ENCODE data around the gene ALK.

Gene ALK

DNA sequence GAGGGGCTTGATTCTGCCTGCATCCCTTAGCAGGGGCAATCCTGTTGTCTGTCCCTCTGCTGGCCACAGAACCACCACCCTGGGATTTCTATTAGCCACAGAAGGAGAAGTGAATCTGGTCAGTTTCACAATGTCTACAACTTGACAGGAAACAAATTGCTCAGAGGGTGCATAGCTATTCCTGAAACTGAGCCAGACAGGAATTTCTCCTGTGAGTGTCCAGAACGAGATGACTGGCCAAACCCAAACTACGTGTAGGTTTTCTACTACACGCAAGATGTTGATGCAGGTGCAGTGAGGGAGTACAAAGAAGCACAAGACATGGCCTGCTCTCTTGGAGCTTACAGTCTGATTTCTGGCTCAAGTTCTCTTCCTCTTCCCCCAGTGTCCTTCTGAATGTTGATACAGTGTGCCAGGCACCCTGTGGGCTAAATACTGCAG is 604.3 kb downstream of the ALK start:
- no peak for DNase-seq (ENCODE audit: low read depth)

DNA sequence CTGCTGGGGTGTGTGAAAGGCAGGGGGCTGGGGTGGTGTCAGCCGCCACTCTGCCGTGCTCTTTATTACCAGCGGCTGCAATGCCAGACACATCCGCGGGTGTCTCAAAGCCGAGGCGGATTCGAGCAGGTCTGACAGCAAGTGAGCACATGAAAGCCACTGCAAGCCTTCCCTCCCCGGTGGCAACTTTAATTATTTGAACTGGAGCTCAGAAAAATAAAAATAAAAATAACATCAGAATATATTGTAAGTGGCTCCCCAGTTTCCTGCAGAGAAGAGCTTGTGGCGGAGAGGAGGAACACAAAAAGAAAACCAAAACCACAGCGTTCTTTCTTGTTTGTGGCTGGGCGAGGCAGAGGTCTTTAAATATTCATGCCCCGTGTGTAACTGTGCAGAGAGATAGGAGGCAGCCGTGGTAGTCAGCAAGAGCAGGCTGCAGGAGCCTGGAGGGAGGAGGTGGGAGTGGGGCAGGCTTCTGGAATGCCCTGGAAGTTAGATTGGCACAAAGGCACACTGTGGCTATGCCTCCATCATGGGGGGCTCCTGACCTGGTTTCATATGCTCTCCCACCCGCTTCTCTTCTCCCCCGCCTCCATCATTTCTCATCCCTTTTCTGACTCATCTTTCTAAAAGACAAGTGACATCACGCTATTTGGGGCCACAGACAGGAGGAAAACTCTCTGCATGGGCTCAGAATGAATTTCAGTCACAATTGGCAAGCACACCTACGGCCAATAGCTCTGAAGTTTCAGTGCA is 606.4 kb downstream of the ALK start:
- DNase-seq (ENCODE audit: low read depth): peak; percentile 5

DNA sequence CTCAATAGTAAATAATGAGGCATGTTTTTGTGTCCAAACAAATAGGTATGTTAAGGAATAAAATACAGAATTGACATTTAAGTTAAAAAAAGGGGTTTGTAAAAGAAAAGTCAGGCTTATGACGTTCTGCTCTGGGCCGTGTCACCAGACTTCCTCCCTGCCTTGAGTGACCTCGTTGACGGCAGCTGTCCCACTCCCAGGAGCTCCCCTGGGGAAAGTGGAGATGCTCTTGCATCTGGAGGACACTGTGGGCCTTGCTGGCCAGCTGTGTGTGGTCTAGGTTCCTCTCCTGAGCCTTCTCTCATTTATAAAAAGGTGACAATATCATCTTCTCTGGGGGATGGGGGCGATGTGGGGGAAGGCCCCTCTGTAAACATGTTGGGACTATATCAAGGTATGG is 609.9 kb downstream of the ALK start:
- no peak for DNase-seq (ENCODE audit: low read depth)

DNA sequence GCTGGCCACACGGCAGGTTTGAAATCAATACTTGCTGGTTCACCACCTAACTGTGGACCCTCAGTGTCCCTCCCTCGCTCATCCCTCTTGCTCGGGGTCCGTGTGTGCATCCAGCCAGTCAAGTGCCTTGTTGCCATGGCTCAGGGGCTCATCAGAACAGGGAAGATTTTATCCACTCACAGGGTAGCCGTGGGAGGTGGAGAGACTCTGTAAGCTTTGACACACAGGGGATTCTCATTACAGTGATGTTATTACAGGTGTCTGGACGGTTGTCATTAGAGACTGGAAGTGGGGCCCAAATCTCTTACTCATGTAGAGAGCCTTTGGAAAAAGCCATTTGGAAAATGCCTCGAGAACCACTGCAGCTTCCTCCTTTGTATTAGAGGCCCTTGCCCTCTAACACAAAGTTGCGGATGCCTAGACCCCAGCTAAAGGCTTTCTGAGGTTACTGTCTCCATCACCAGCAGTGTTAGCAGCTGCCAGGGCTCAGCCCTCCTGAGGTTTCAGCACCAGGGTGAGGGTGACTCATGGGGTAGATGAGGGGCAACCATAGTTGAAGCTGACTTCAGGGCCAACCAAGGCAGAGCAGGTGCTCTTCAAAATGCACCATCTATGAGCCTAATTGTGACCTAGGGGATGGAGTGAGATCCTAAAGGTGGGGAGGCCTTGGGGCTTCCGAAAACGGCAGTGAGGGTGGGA is 610.6 kb downstream of the ALK start:
- no peak for DNase-seq (ENCODE audit: low read depth)

DNA sequence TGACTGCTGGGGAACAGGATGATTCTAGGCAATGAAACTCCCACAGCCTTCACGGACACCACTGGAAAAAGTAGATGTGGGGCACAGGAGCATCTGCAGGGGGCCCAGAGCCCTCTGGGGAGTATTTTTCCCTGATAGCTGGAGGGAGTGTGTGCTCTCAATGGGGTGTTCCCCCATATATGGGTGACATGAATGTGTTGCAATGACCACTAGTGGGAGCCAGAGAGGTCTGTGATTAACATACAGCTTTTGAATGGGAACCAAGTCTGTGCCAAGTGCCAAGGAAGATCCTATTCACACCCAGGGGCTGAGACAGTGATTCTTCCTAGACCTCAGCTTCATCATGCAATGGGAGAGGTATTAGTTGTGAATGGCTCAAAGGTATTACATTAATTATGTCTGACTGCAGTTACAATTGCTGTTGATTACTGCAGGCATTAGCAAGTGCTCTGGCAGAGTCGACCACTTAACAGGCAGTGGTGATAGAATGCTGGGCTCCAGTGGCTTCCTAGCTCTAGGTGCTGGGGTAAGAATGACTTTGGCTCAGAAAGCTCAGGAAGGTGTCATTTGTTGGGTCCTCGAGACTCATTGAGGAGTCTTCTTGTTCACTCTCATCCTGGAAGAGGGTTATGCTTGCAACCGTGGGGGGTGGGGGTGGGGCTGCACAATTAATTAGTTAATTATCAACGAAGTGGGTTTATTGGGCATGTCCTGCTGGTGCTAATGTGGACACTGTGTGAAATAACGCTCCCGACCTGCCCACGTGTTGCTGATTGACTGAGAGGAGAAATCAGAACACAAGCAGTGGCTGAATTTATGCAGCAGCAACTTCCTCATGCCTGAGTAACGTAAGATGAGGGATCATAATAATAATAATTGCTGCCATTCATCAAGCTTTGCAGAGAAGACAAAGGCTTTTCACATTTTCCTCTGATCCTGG is 612.0 kb downstream of the ALK start:
- peak; percentile 15 for DNase-seq (ENCODE audit: low read depth)

DNA sequence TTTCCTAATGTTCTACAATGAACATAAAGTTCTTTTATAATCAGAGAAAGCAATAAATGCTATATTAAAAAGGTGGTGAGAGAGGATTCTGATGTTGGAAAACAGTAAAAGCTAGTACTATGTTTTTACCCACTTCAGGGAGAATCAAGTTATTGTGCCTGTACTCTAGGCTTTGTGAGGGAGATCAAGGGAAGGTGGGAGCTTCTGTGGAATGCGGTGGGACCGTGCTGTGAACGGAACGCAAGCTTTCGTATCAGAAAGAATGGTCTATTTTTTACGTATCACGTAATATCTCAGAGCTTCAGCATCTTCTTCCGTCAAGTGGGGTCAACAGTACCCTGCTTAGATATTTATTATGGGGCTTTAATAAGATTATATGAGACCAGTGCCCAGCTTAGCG is 613.0 kb downstream of the ALK start:
- DNase-seq (ENCODE audit: low read depth): no peak

DNA sequence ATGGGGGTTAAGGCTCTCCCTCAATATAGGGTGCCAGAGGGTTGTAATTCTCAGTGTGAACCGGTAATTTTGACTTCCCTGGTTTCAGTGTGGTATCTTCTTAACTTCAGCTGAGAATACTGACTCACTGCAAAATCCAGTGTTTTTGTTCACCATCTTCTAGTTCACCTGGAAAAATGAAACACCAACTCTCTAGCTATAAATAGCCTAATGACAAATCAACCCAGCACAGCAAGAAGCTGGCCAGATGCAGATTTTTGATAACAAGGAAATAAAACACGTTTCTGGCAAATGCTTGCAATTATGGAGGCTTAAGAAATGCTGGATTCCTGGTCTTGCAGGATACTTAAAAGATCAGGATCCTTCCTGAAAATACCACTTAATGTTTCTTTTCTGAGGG is 613.9 kb downstream of the ALK start:
- DNase-seq (ENCODE audit: low read depth): no peak

- DNase-seq (ENCODE audit: low read depth): no peak
These were observed 615.6 kb downstream of the ALK start for GRCh38 chr2:29305762-29306161.

- no peak for DNase-seq (ENCODE audit: low read depth)
These were observed 616.9 kb downstream of the ALK start for GRCh38 chr2:29304399-29305060.

DNA sequence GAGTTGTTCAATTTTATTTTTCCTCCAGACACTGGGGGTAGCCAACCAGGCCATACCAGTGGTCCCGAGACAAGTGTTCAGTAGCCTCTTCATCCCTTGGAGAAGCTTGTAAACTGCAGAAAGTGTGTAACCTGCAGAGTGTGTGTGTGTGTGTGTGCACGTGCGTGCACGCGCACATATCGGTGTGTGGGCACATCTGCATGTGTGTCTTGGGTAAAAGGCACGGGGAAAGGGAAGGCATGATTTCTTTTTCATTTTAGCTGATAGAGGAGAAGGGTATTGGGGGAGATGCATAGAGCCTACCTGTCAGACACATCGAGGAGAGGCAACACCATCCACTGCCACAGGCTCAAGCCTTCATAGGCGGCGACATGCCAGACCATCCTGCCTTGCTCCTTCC is 624.8 kb downstream of the ALK start:
- no peak for DNase-seq (ENCODE audit: low read depth)

GRCh38 chr2:29295845-29296244 is 625.5 kb downstream of the ALK start:
- DNase-seq (ENCODE audit: low read depth): no peak

DNA sequence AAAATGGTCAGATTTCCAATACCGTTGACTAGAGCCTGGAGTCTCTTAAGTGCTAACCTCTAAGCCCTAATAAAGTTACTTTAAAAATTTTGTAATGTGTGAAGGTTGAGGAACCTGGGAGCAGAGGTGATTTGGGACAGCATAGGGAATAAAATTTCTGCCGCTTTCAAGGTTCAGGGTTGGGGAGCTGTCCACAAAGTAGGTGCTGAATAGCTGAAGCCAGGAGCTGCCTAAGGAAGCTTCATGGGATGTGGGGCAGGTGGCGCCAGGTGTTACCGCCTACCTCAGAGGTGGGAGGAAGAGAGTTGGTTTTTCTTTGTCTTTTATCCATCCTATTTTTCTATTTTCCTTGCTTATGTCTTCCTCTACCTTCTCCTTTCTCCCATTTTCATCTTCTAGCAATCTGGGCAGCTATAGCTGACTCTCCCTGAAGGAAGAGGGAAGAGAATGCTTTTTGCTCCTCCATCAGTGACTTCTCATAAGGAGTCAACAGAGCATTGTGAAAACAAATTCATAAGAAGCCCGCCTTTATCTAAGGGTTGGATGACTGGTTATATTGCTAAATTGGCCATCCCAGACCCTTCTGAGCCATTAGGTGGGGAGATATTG is 627.5 kb downstream of the ALK start:
- DNase-seq (ENCODE audit: low read depth): no peak

DNA sequence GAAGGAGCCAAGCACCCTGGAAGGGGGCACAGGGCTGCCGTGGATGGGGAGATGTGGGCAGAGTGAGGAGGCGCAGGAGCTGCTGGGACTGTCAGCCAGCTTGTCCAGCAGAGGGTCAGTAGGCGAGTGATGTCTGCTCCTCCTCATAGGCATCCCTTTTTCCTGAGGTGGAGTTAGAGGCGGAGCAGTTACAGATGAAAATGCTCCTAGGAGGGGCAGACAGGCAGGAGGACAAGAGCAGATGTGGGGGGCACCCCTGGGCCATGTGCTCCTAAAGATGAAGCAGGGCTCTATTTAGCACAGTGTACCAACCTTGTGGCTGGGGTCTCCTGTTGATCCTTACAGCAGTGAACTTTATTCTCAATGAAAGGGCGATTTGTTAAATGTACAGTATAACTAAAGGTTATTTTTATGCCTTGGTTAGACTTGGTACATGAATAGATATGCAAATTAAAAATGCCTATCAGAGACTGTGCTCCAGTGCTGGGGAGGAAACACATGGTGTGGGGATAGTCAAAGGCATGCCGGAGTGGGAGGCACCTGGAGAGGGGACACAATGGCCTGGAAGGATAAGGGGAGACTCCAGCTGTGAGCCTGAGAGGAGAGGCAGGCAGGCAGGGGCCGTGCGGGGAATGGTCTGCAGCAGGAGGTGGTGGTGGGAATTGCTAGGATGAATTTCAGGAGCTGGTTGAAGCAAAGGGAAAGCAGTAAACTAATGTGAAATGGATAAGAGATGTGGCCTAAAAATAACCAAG is 630.9 kb downstream of the ALK start:
- no peak for DNase-seq (ENCODE audit: low read depth)

- DNase-seq (ENCODE audit: low read depth): no peak
These were observed 636.7 kb downstream of the ALK start for GRCh38 chr2:29284671-29285070.

GRCh38 chr2:29281916-29282247 is 639.5 kb downstream of the ALK start:
- DNase-seq (ENCODE audit: low read depth): no peak

DNA sequence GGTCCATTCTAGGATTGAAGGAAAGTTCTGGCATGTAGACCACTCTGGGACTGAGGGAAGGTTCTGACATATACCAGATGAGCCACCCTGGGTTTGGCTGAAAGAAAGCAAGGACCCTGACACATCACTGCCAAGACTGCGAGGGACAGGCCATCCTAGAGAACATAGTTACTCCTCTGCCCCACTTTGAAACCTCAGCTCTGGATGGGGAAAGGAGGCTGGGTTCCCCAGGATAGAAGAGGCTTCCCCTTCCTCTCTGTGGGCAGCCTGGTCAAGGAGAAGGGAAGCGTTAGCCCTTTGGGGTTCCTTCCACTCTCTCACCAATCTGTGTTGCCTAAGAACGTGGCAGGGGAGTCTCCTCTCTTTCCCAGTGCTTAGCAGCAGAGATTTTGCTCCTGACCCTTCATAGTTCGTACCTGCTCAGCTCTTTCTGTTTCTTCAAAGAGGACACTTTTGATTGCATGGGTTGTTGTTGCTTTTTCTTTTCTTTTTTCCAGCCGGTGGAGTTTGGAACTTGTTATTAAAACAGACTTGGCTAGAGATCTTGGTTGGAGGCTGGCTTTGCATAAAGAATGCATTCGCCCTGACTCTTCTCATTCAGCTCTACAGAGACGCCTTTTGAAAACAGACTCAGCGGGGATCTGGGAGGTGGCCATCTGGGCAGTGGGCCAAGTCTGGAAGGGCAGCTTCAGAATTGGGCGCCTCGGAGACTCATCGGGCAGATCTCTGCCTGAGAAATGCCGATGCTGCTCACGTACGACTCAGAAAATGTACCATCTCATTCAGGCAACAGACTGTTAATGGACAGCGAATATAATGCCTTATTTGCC is 640.1 kb downstream of the ALK start:
- DNase-seq (ENCODE audit: low read depth): no peak

- no peak for DNase-seq (ENCODE audit: low read depth)
These were observed 642.4 kb downstream of the ALK start for GRCh38 chr2:29278966-29279365.

DNA sequence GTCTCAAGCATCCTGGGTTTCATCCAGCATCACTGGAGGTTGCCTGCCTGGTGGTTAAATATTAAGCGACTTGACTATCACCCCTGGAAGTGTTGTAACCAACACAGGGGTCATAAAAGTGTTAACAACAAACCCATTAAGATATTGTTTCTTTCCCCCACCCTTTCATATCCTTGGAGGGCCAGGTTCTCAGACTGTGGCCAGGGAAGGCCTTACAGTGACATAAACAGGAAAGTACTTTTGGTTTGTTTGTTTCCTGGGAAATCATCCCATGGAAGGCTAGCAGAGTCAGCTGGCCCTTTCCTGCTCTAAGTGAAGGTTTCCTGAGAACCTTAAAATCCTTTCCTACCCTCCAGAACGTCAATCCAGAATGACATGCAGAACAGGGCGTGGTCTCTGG is 645.2 kb downstream of the ALK start:
- no peak for DNase-seq (ENCODE audit: low read depth)

DNA sequence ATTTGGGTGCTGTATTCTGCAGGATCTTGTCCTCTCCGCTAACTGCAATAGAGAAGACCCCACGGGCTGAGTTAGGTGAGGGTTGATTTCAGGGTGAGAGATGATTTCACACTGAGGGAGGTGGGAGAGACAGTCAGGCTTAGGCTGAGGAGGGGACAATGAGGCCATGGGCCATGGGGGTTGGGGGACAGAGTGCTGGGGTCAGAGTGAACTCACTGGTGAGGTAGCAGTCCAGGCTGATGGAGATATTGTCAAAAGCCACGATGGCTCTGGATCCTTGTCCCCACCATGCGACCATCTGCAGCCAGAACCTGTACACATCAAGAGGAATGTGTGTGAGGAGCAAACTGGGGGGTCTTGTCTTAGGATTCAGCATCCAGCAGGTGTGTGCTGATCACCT is 646.2 kb downstream of the ALK start:
- no peak for DNase-seq (ENCODE audit: low read depth)
